ENCODE measurements around the gene DUSP16. TPM values are rescaled to one million over a fixed set of nuclear protein-coding genes. Genes with fewer than 3 reads are reported as not detected.

Gene DUSP16
- polyA plus RNA-seq, 2 of the 4 experiments (the other 2 are of a cell fraction): 18.2 to 34.7 TPM

GRCh38 chr12:12533238-12533829 lies 29.3 kb downstream of the DUSP16 start:
- peaks cover 31% of the 10 kb centered on the region for H3K4me1 ChIP-seq

GRCh38 chr12:12531194-12531593 lies 31.5 kb downstream of the DUSP16 start:
- Histone ChIP-seq H3K27ac (no peak overlapping the region), H3K4me2 (no peak overlapping the region), H3K4me1 (peaks cover 30% of the 10 kb centered on the region), H3K9me3 (no peaks in the 10 kb centered on the region), H3K4me3 (no peak overlapping the region)
- ATAC-seq (no peak), FAIRE-seq (no peak), DNase-seq (ENCODE audit: low read depth in 1 of 2, low spot score in 1 of 2) (no peak)
- TF ChIP-seq FOSL2 (IDR thresholded peaks at IDR 0.05): no peak
- peak; percentile 37; the same call in 1 of the 2 replicates for TF ChIP-seq FOSL2 (CRISPR knock-in tag; IDR thresholded peaks at IDR 0.05)
- no peak for TF ChIP-seq FOSB (CRISPR knock-in tag; IDR thresholded peaks at IDR 0.05)
- WGBS (ENCODE audit: missing lambda C conversion rate): 91% methylated on average over 2 of the region's 2 CpGs
- ChIA-PET CTCF (no interaction called here), POLR2A (no interaction called here)

More at GRCh38 chr12:12533238-12533829, 29.3 kb downstream of the DUSP16 start:
- Histone ChIP-seq H3K4me2 (peak overlapping the region; percentile 30; the same call in 2 of the 3 replicates), H3K4me3 (no peak overlapping the region), H3K9me3 (no peaks in the 10 kb centered on the region), H3K27ac (peak overlapping the region in 1 of 2 experiments; percentile 58; a peak in 3 of 6 replicates)
- CTCF ChIA-PET: interaction anchor here (0.7 to 1.4 kb wide), 6 partner anchors 22 to 184 kb away, joined by 3 to 4 read pairs (median 4); no protein-coding TSS in a partner anchor
- TF ChIP-seq NR3C1 (IDR thresholded peaks at IDR 0.05) (no peak), FOXS1 (CRISPR knock-in tag; IDR thresholded peaks at IDR 0.05) (no peak), CHD4 (IDR thresholded peaks at IDR 0.05; ENCODE audit: borderline replicate concordance) (no peak), ZNF302 (CRISPR knock-in tag; IDR thresholded peaks at IDR 0.05) (no peak), POLR2A (IDR thresholded peaks at IDR 0.05; ENCODE audit: low read length) (no peak), TFCP2L1 (CRISPR knock-in tag; IDR thresholded peaks at IDR 0.05) (no peak), NPAS2 (CRISPR knock-in tag; IDR thresholded peaks at IDR 0.05; ENCODE audit: borderline replicate concordance) (no peak)
- FAIRE-seq: no peak
- 72% methylated on average over 6 of the region's 6 CpGs for WGBS (ENCODE audit: missing lambda C conversion rate)
- peak in 1 of 2 experiments; percentile 43 for DNase-seq (ENCODE audit: low read depth in 1 of 2, low spot score in 1 of 2)
- POLR2A ChIA-PET: interaction anchor here (0.9 kb wide), 1 partner anchor 14 kb away, joined by 3 read pairs; no protein-coding TSS in a partner anchor
- ATAC-seq: peak; percentile 19 to 60; a peak in 4 of 6 replicates

- Histone ChIP-seq H3K4me2 (no peak overlapping the region), H3K9me3 (no peaks in the 10 kb centered on the region), H3K4me3 (no peak overlapping the region), H3K4me1 (peaks cover 30% of the 10 kb centered on the region), H3K27ac (no peak overlapping the region)
- ATAC-seq (no peak), FAIRE-seq (peak; percentile 39), DNase-seq (ENCODE audit: low read depth in 1 of 2, low spot score in 1 of 2) (no peak)
- TF ChIP-seq HDAC2 (IDR thresholded peaks at IDR 0.05) (no peak), CBX8 (IDR thresholded peaks at IDR 0.05) (no peak), PBX3 (IDR thresholded peaks at IDR 0.05) (no peak), NFE2L2 (conservative IDR thresholded peaks at IDR 0.05; ENCODE audit: low read length) (no peak), RARB (CRISPR knock-in tag; IDR thresholded peaks at IDR 0.05) (no peak), ZSCAN20 (CRISPR knock-in tag; IDR thresholded peaks at IDR 0.05) (no peak), SMC3 (IDR thresholded peaks at IDR 0.05) (no peak), TP53 (CRISPR knock-in tag; IDR thresholded peaks at IDR 0.05) (no peak), GATA3 (IDR thresholded peaks at IDR 0.05; ENCODE audit: borderline replicate concordance) (no peak), CEBPB (IDR thresholded peaks at IDR 0.05) (no peak), RAD21 (conservative IDR thresholded peaks at IDR 0.05 in 1 of 2, IDR thresholded peaks at IDR 0.05 in 1 of 2) (no peak), MYC (IDR thresholded peaks at IDR 0.05; ENCODE audit: borderline replicate concordance, low read length) (no peak)
- TF ChIP-seq, protein P1, sequence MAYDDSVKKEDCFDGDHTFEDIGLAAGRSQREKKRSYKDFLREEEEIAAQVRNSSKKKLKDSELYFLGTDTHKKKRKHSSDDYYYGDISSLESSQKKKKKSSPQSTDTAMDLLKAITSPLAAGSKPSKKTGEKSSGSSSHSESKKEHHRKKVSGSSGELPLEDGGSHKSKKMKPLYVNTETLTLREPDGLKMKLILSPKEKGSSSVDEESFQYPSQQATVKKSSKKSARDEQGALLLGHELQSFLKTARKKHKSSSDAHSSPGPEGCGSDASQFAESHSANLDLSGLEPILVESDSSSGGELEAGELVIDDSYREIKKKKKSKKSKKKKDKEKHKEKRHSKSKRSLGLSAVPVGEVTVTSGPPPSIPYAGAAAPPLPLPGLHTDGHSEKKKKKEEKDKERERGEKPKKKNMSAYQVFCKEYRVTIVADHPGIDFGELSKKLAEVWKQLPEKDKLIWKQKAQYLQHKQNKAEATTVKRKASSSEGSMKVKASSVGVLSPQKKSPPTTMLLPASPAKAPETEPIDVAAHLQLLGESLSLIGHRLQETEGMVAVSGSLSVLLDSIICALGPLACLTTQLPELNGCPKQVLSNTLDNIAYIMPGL (CRISPR knock-in tag; IDR thresholded peaks at IDR 0.05; ENCODE audit: borderline replicate concordance): no peak
- POLR2A ChIA-PET: no interaction called here
- CTCF ChIA-PET: no interaction called here
- WGBS (ENCODE audit: missing lambda C conversion rate): 90% methylated on average over 2 of the region's 2 CpGs
Observed at GRCh38 chr12:12529783-12530421, 32.8 kb downstream of the DUSP16 start.

Data from A549 (cell line).